NT2/D1 (cell line): ENCODE results near the gene PLCB1.

ENCODE experiments used
- SUZ12 ChIP-seq: IDR thresholded peaks from 2 replicates; pipeline ENCODE4 v1.6.1; 2011; ENCODE audit not compliant: insufficient read length, insufficient read depth; ENCODE audit errors: extremely low read depth
- YY1 ChIP-seq: IDR thresholded peaks from 2 replicates; pipeline ENCODE4 v1.6.1; 2011; ENCODE audit not compliant: insufficient read length, insufficient read depth
- ZNF274 ChIP-seq: IDR thresholded peaks from 2 replicates; pipeline ENCODE4 v1.6.1; 2011; ENCODE audit warnings: mild to moderate bottlenecking, low read depth, low read length

GRCh38 chr20:8232332-8232731 is 100.3 kb downstream of the PLCB1 start:
- TF ChIP-seq ZNF274 (no peak), SUZ12 (no peak), YY1 (no peak)
